Neural progenitor cell (in vitro differentiated cells): ENCODE results near the gene CNGA3.

Experiments
- EZH2 ChIP-seq: fragments of 200-600 bp; sonication (generic); IDR thresholded peaks from 2 replicates; pipeline ENCODE4 v1.6.1; 2017; ENCODE audit warnings: antibody characterized with exemption, mild to moderate bottlenecking, moderate library complexity
- TF ChIP-seq, protein P1 (sequence below): fragments of 200-600 bp; sonication (generic); IDR thresholded peaks from 2 replicates; pipeline ENCODE4 v1.5.1; 2017; ENCODE audit warnings: antibody characterized with exemption, mild to moderate bottlenecking

DNA sequence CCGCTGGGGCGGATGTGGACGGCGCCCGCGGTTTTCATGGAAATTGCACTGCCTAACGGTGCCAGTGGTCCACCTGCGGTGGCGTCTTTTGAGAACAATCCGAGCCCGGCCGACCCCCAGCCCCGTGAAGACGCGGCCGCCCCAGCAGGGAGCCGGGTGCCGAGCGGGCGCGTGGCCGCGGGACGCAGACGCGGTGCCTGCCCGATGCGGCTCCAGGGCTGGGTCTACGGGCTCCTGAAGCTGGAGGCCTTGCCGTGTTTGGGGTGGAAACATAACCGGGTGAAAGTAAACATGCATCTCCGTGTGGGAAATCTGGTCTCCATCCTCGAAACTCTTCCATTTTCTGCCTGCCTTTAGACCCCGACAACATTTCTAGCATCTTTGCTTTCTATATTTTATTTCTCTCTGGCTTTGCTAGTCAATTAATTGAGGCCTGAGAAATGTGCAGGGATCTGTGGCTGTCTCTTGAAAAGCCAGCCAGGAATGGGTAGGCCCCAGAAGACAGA is 99.0 kb downstream of the CNGA3 start:
- TF ChIP-seq, protein P1, sequence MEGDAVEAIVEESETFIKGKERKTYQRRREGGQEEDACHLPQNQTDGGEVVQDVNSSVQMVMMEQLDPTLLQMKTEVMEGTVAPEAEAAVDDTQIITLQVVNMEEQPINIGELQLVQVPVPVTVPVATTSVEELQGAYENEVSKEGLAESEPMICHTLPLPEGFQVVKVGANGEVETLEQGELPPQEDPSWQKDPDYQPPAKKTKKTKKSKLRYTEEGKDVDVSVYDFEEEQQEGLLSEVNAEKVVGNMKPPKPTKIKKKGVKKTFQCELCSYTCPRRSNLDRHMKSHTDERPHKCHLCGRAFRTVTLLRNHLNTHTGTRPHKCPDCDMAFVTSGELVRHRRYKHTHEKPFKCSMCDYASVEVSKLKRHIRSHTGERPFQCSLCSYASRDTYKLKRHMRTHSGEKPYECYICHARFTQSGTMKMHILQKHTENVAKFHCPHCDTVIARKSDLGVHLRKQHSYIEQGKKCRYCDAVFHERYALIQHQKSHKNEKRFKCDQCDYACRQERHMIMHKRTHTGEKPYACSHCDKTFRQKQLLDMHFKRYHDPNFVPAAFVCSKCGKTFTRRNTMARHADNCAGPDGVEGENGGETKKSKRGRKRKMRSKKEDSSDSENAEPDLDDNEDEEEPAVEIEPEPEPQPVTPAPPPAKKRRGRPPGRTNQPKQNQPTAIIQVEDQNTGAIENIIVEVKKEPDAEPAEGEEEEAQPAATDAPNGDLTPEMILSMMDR, result no peak
- no peak for TF ChIP-seq EZH2
